ENCODE results near the gene AURKAIP1. TPM values are rescaled to one million over a fixed set of nuclear protein-coding genes. Genes with fewer than 3 reads are reported as not detected.

AURKAIP1 gene
- total and polyA plus RNA-seq, 3 donors from 2014 or later, result 224 to 328 (median 313) TPM

DNA sequence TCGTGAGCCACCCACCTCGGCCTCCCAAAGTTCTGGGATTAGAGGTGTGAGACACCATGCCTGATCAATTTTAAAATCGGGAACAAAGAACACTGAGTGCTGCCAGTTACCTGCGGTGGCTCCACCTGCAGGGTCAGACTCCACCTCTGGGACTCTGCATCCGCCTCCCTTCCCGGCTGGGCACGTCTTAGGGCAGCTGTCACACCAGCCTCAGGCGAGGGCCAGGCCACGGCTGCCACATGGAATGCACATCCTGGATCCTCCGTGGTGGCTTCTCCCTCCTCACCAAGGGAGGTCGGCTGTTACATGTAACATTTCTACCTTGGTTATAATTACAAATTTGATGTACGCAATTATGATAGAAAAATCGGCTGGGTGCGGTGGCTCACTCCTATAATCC is 10.7 kb downstream of the AURKAIP1 start:
- intact Hi-C loops (cut with DNase I; ENCODE audit: low total_unique reads), result no loop called here
- WGBS, 2 donors, result 82 to 87% methylated on average over 14 of the region's 14 CpGs

GRCh38 chr1:1361982-1362423 is 13.0 kb downstream of the AURKAIP1 start:
- Histone ChIP-seq H3K36me3 (ENCODE audit: low read depth, missing control alignments) (no peaks in the 10 kb centered on the region), H3K27ac (peak overlapping the region; percentile 23 to 68), H3K27me3 (no peaks in the 10 kb centered on the region), H3K4me1 (peaks cover 30% of the 10 kb centered on the region), H3K9me3 (no peaks in the 10 kb centered on the region), H3K4me3 (no peak overlapping the region)
- WGBS, 2 donors, result 24 to 34% methylated on average over 11 to 13 of the region's 13 CpGs
- no peak for TF ChIP-seq CTCF (IDR thresholded peaks at IDR 0.05)
- no peak for TF ChIP-seq POLR2A (IDR thresholded peaks at IDR 0.05)
- intact Hi-C loops (cut with DNase I; ENCODE audit: low total_unique reads), result no loop called here
- peak; percentile 66 for DNase-seq

More for the DNA sequence above, 10.7 kb downstream of the AURKAIP1 start:
- peaks cover 23% of the 10 kb centered on the region for H3K4me1 ChIP-seq
- no peaks in the 10 kb centered on the region for H3K9me3 ChIP-seq
- H3K27ac ChIP-seq, result no peak overlapping the region
- TF ChIP-seq POLR2A (IDR thresholded peaks at IDR 0.05) (no peak), CTCF (IDR thresholded peaks at IDR 0.05) (no peak)
- H3K36me3 ChIP-seq (ENCODE audit: low read depth, missing control alignments), result no peaks in the 10 kb centered on the region
- no peak overlapping the region for H3K4me3 ChIP-seq
- no peaks in the 10 kb centered on the region for H3K27me3 ChIP-seq
- DNase-seq, result no peak

DNA sequence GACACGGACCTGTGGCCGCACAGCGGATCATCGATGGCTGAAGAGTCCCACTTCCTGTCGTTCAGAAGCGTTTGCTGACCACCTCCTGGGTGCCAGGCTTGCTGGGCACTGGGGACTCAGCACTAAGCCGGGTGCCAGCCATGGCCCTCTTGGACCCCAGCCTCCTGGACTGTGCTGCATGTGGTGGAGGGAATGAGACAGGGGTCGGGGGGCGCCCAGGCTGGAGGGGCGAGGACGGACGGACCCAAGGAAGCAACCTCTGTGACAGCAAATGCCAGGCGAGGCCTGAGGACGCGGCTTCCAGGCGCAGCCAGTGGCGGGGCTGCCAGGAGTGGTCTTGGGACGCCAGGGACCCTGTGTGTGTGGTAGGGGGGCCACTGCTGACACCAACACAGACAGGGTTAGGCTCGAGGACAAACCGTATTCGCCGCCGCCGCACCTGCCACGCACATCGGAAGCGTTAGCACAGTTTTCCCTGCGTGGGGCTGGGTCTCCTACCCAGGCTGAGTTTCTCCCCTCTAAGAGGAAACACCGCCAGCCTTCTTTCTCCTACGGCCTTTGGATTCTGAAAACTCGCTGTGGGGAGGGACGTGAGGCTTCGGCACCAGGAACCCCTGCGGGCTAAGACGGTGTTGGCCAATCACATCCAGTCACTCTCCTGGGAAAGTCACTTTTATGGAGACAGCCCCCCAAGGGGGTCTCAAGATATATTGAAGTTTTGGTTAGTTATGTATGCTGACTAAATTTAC is 13.6 kb downstream of the AURKAIP1 start:
- intact Hi-C loops (cut with DNase I; ENCODE audit: low total_unique reads), result no loop called here
- Histone ChIP-seq H3K27me3 (no peaks in the 10 kb centered on the region), H3K4me3 (no peak overlapping the region), H3K36me3 (ENCODE audit: low read depth, missing control alignments) (no peaks in the 10 kb centered on the region), H3K27ac (peak overlapping the region; percentile 23 to 68), H3K9me3 (no peaks in the 10 kb centered on the region), H3K4me1 (peaks cover 30% of the 10 kb centered on the region)
- WGBS, 2 donors, result 82 to 84% methylated on average over 33 to 34 of the region's 35 CpGs
- TF ChIP-seq POLR2A (IDR thresholded peaks at IDR 0.05), result no peak
- TF ChIP-seq CTCF (IDR thresholded peaks at IDR 0.05), result no peak
- DNase-seq, result no peak

DNA sequence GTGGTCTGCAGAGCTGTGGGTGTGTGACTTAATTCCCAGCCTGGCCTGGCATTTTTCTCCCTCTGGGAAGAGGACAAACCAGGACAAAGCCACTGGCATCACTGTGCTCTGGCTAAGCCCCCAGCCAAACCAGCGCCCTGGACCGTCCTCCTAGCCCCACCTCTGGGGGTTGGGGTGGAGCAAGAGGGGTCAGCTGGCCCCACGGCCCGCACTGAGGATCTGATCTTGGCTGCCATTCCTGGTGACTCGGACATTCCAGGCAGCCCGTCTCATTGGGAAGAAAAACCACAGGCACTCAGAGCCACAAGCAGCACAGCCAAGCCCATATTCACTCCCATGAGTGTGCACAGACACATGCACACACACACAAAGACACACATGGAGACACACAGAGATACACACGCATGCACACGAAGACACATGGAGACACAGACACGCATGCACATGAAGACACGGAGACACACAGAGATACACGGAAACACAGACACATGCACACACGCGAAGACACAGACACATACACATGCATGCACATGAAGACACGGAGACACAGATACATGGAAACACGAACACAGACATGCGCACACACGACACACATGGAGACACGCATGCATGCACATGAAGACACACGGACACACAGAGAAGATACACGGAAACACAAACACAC is 14.4 kb downstream of the AURKAIP1 start:
- no peak overlapping the region for H3K4me3 ChIP-seq
- no peaks in the 10 kb centered on the region for H3K36me3 ChIP-seq (ENCODE audit: low read depth, missing control alignments)
- no peaks in the 10 kb centered on the region for H3K9me3 ChIP-seq
- DNase-seq, result no peak
- peaks cover 33% of the 10 kb centered on the region for H3K4me1 ChIP-seq
- intact Hi-C loops (cut with DNase I; ENCODE audit: low total_unique reads), result no loop called here
- no peaks in the 10 kb centered on the region for H3K27me3 ChIP-seq
- peak overlapping the region in 1 of 2 donors; percentile 90 for H3K27ac ChIP-seq
- WGBS, 2 donors, result 79 to 82% methylated on average over 15 to 20 of the region's 20 CpGs
- TF ChIP-seq POLR2A (IDR thresholded peaks at IDR 0.05), result no peak
- TF ChIP-seq CTCF (IDR thresholded peaks at IDR 0.05), result no peak

Measured in testis (tissue), 3 donors.